Measurements from ENCODE around the gene TAMM41.

DNA sequence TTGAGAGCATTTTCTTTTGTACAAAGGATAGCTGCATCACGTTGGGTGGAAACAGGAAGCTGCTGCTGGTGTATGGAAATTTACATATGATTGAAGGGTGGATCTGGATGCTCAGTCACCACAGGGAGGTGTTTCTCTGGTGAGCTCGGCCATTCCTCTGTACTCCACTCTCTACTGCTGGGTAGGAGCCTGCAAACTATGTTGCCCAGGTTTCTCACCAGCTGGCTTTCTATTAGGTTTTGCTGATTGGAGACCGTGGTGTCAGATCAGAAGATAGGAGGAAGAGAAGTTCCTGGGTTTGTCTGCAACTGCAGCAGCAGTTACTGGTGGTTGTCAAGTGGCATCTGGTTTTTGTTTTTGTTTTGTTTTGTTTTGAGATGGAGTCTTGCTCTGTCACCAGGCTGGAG lies 61.7 kb downstream of the TAMM41 start:
- TF ChIP-seq, protein P1, sequence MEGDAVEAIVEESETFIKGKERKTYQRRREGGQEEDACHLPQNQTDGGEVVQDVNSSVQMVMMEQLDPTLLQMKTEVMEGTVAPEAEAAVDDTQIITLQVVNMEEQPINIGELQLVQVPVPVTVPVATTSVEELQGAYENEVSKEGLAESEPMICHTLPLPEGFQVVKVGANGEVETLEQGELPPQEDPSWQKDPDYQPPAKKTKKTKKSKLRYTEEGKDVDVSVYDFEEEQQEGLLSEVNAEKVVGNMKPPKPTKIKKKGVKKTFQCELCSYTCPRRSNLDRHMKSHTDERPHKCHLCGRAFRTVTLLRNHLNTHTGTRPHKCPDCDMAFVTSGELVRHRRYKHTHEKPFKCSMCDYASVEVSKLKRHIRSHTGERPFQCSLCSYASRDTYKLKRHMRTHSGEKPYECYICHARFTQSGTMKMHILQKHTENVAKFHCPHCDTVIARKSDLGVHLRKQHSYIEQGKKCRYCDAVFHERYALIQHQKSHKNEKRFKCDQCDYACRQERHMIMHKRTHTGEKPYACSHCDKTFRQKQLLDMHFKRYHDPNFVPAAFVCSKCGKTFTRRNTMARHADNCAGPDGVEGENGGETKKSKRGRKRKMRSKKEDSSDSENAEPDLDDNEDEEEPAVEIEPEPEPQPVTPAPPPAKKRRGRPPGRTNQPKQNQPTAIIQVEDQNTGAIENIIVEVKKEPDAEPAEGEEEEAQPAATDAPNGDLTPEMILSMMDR (IDR thresholded peaks at IDR 0.05) = no peak
- no peak for TF ChIP-seq ZFX (IDR thresholded peaks at IDR 0.05; ENCODE audit: borderline replicate concordance)
